ENCODE data around the gene SCRT2.

Gene SCRT2

GRCh38 chr20:709423-709822 lies 33.8 kb upstream of the SCRT2 start:
- Mint-ChIP-seq H3K36me3 (peaks cover 9 to 11% of the 10 kb centered on the region in 2 donors), H3K27me3 (peaks cover 42 to 65% of the 10 kb centered on the region in 2 donors), H3K9me3 (peaks cover 14 to 17% of the 10 kb centered on the region in 2 donors), H3K4me3 (no peak overlapping the region), H3K4me1 (no peaks in the 10 kb centered on the region), H3K27ac (no peak overlapping the region)
- no peak for DNase-seq
- ATAC-seq (replicated peaks), result no peak

- no peak overlapping the region for H3K27ac Mint-ChIP-seq
- DNase-seq (no peak), ATAC-seq (replicated peaks) (no peak)
- peaks cover 42 to 67% of the 10 kb centered on the region in 2 donors for H3K27me3 Mint-ChIP-seq
- no peak overlapping the region for H3K4me3 Mint-ChIP-seq
- H3K9me3 Mint-ChIP-seq, result peaks cover 14 to 17% of the 10 kb centered on the region in 2 donors
- no peaks in the 10 kb centered on the region for H3K4me1 Mint-ChIP-seq
- H3K36me3 Mint-ChIP-seq, result peaks cover 9 to 11% of the 10 kb centered on the region in 2 donors
These were observed 33.4 kb upstream of the SCRT2 start for GRCh38 chr20:708956-709355.

- DNase-seq (no peak), ATAC-seq (replicated peaks) (no peak)
- peaks cover 36 to 61% of the 10 kb centered on the region in 2 donors for H3K27me3 Mint-ChIP-seq
- no peak overlapping the region for H3K4me3 Mint-ChIP-seq
- H3K4me1 Mint-ChIP-seq, result no peaks in the 10 kb centered on the region
- no peak overlapping the region for H3K27ac Mint-ChIP-seq
- peaks cover 8% of the 10 kb centered on the region in 2 donors for H3K36me3 Mint-ChIP-seq
- H3K9me3 Mint-ChIP-seq, result peaks cover 11% of the 10 kb centered on the region in 2 donors
These were observed 32.0 kb upstream of the SCRT2 start for GRCh38 chr20:707451-708110.

- Mint-ChIP-seq H3K9me3 (peaks cover 10 to 11% of the 10 kb centered on the region in 2 donors), H3K4me1 (no peaks in the 10 kb centered on the region), H3K27ac (no peak overlapping the region), H3K4me3 (no peak overlapping the region), H3K36me3 (peaks cover 8% of the 10 kb centered on the region in 2 donors), H3K27me3 (peaks cover 35 to 52% of the 10 kb centered on the region in 2 donors)
- ATAC-seq (replicated peaks) (no peak), DNase-seq (no peak)
These were observed 30.8 kb upstream of the SCRT2 start for GRCh38 chr20:706366-706885.

GRCh38 chr20:704726-705125 lies 29.1 kb upstream of the SCRT2 start:
- Mint-ChIP-seq H3K4me3 (no peak overlapping the region), H3K36me3 (peaks cover 8% of the 10 kb centered on the region in 2 donors), H3K9me3 (peaks cover 10 to 11% of the 10 kb centered on the region in 2 donors), H3K4me1 (no peaks in the 10 kb centered on the region), H3K27me3 (peaks cover 26 to 40% of the 10 kb centered on the region in 2 donors), H3K27ac (no peak overlapping the region)
- DNase-seq, result no peak
- no peak for ATAC-seq (replicated peaks)

- no peak for DNase-seq
- H3K4me1 Mint-ChIP-seq, result no peaks in the 10 kb centered on the region
- no peak overlapping the region for H3K27ac Mint-ChIP-seq
- peaks cover 2 to 3% of the 10 kb centered on the region in 2 donors for H3K9me3 Mint-ChIP-seq
- H3K27me3 Mint-ChIP-seq, result peaks cover 14 to 27% of the 10 kb centered on the region in 2 donors
- no peak overlapping the region for H3K4me3 Mint-ChIP-seq
- H3K36me3 Mint-ChIP-seq, result no peaks in the 10 kb centered on the region
- ATAC-seq (replicated peaks), result no peak
These were observed 27.8 kb upstream of the SCRT2 start for GRCh38 chr20:703426-703825.

- DNase-seq, result no peak
- no peak overlapping the region for H3K4me3 Mint-ChIP-seq
- H3K27ac Mint-ChIP-seq, result no peak overlapping the region
- peaks cover 12 to 25% of the 10 kb centered on the region in 2 donors for H3K27me3 Mint-ChIP-seq
- H3K9me3 Mint-ChIP-seq, result peaks cover 2 to 3% of the 10 kb centered on the region in 2 donors
- no peaks in the 10 kb centered on the region for H3K36me3 Mint-ChIP-seq
- no peak for ATAC-seq (replicated peaks)
- H3K4me1 Mint-ChIP-seq, result no peaks in the 10 kb centered on the region
These were observed 27.4 kb upstream of the SCRT2 start for GRCh38 chr20:703006-703405.

GRCh38 chr20:701401-702129 lies 26.0 kb upstream of the SCRT2 start:
- ATAC-seq (replicated peaks), result no peak
- Mint-ChIP-seq H3K36me3 (no peaks in the 10 kb centered on the region), H3K4me1 (no peaks in the 10 kb centered on the region), H3K9me3 (no peaks in the 10 kb centered on the region), H3K4me3 (no peak overlapping the region), H3K27me3 (peaks cover 14 to 22% of the 10 kb centered on the region in 2 donors), H3K27ac (no peak overlapping the region)
- DNase-seq, result no peak

GRCh38 chr20:699811-700338 lies 24.3 kb upstream of the SCRT2 start:
- DNase-seq, result no peak
- H3K4me3 Mint-ChIP-seq, result no peak overlapping the region
- H3K27me3 Mint-ChIP-seq, result peaks cover 10 to 12% of the 10 kb centered on the region in 2 donors
- ATAC-seq (replicated peaks), result no peak
- H3K36me3 Mint-ChIP-seq, result no peaks in the 10 kb centered on the region
- H3K9me3 Mint-ChIP-seq, result no peaks in the 10 kb centered on the region
- H3K4me1 Mint-ChIP-seq, result no peaks in the 10 kb centered on the region
- no peak overlapping the region for H3K27ac Mint-ChIP-seq

- Mint-ChIP-seq H3K36me3 (no peaks in the 10 kb centered on the region), H3K27me3 (peaks cover 10 to 11% of the 10 kb centered on the region in 2 donors), H3K4me3 (no peak overlapping the region), H3K4me1 (no peaks in the 10 kb centered on the region), H3K27ac (no peak overlapping the region), H3K9me3 (no peaks in the 10 kb centered on the region)
- ATAC-seq (replicated peaks), result no peak
- no peak for DNase-seq
These were observed 23.7 kb upstream of the SCRT2 start for GRCh38 chr20:699342-699741.

GRCh38 chr20:698276-698675 lies 22.7 kb upstream of the SCRT2 start:
- no peak overlapping the region for H3K4me3 Mint-ChIP-seq
- peaks cover 0 to 2% of the 10 kb centered on the region in 2 donors for H3K9me3 Mint-ChIP-seq
- H3K36me3 Mint-ChIP-seq, result no peaks in the 10 kb centered on the region
- no peak for ATAC-seq (replicated peaks)
- no peaks in the 10 kb centered on the region for H3K4me1 Mint-ChIP-seq
- no peak for DNase-seq
- no peak overlapping the region for H3K27ac Mint-ChIP-seq
- H3K27me3 Mint-ChIP-seq, result peaks cover 12 to 17% of the 10 kb centered on the region in 2 donors

GRCh38 chr20:697826-698225 lies 22.2 kb upstream of the SCRT2 start:
- H3K4me3 Mint-ChIP-seq, result no peak overlapping the region
- ATAC-seq (replicated peaks), result no peak
- no peaks in the 10 kb centered on the region for H3K4me1 Mint-ChIP-seq
- no peak overlapping the region for H3K27ac Mint-ChIP-seq
- H3K36me3 Mint-ChIP-seq, result no peaks in the 10 kb centered on the region
- peaks cover 0 to 3% of the 10 kb centered on the region in 2 donors for H3K9me3 Mint-ChIP-seq
- peaks cover 12 to 21% of the 10 kb centered on the region in 2 donors for H3K27me3 Mint-ChIP-seq
- DNase-seq, result no peak

GRCh38 chr20:695165-695866 lies 19.7 kb upstream of the SCRT2 start:
- H3K9me3 Mint-ChIP-seq, result peaks cover 0 to 3% of the 10 kb centered on the region in 2 donors
- H3K36me3 Mint-ChIP-seq, result no peaks in the 10 kb centered on the region
- peaks cover 1 to 5% of the 10 kb centered on the region in 2 donors for H3K4me1 Mint-ChIP-seq
- H3K4me3 Mint-ChIP-seq, result no peak overlapping the region
- ATAC-seq (replicated peaks), result no peak
- no peak overlapping the region for H3K27ac Mint-ChIP-seq
- H3K27me3 Mint-ChIP-seq, result peaks cover 19 to 25% of the 10 kb centered on the region in 2 donors
- DNase-seq, result no peak

- DNase-seq, result no peak
- Mint-ChIP-seq H3K36me3 (no peaks in the 10 kb centered on the region), H3K27me3 (peaks cover 19 to 25% of the 10 kb centered on the region in 2 donors), H3K27ac (no peak overlapping the region), H3K4me3 (no peak overlapping the region), H3K9me3 (peaks cover 0 to 3% of the 10 kb centered on the region in 2 donors), H3K4me1 (peaks cover 1 to 5% of the 10 kb centered on the region in 2 donors)
- ATAC-seq (replicated peaks), result no peak
These were observed 18.9 kb upstream of the SCRT2 start for GRCh38 chr20:694496-694895.
